GM21360 (cell line): ENCODE results near the gene PARP1.
"Not testable (repeated sequence)": the region's sequence is repeated elsewhere in the genome, so short reads cannot be mapped to it uniquely, and the experiment has no call there.

Experiments
- ATAC-seq: cut with Tn5 transposase; IDR thresholded peaks from one replicate; pipeline ENCODE4 v1.9.1; 2021; ENCODE audit warnings: mild to moderate bottlenecking, moderate library complexity; ENCODE audit not compliant: unreplicated experiment

Gene PARP1

DNA sequence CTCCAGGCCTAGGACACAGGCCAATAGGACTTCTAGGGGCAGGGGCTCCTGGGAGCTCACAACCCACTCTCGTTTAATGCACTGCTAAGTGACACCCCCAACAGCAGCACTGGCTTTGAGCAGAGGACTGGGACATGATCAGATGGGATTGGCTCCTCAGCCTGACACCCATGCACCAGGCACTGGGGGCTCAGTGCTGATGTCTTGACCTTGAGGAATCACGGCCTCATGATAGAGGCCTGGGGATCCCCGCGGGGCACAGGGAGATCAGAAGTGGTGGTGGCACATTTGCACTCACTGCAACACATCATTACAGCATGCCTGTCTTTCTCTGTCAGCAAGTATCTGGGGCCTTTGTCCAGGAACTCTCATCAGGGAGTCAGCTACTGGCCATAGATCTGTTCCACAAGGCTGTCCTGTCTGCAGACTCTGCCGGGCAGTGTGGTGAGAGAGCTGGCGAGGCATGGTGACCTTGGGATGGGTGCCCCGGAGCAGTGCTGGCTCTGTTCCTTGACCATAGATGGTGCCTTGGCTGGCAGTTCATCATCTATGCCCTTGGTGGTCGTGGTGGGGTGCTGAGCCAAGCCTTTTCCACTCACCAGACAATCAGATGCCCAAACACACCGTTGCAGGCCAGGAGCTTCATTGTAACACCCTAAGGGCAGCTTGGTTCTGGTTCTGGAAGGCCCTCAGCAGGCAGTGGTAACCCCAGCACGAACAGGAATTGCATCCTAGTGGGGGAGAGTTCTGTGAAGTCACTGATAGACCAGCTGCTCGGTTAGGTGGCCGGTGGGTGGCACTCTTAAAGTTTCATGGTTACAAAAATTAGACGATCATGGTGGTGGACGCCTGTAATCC, 22.2 kb upstream of the PARP1 start:
- ATAC-seq: no peak

DNA sequence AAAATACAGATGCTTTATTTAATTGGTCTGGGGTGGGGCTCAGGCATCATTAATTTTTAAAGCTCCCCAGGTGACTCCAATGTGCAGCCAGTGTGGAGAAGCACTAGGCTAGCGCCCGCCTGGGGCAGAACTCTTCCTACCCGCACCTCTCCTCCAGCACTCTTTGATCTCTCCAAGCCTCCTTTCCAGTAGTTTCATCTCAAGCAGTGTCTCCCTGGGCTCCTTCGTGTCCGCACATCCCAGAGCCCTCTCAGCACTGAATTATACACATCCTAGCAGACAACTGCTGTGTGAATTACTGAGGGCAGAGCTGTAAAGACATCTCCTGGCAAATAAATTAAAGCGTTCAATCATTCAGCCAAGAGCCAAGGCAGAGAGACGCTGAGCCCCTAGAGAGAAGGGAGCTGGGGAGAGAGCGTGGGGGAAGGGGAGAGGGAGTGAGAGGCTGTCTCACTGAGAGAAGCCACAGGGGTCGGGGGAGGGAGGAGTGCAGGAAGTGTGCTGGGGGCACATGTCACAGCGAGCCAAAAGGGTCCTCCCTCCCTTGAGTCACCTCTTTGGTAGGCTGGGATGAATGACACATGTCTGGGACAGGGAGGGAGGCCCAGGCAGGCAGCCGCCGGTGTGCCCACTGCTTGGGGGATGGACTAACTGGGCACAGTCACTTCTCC, 21.0 kb upstream of the PARP1 start:
- no peak for ATAC-seq

DNA sequence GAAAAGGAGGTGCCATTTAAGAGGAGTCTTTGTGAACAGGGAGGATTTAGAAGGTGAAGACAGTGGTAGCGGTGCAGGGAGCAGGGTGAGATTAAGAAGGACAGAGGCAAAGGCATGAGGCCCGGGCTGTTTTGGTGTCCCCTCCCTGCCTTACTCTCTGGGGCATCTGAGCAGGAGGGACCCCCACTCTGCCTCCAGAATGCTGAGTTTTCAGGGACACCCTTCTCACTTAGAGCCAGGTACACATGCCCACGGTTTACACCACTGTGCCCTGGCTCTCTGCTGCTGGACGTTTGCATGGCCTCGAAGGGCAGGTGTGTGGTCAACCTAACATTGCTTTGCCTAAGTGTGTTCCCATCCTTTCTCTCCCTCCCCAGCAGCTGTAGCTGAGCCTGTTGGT, 20.5 kb upstream of the PARP1 start:
- no peak for ATAC-seq

DNA sequence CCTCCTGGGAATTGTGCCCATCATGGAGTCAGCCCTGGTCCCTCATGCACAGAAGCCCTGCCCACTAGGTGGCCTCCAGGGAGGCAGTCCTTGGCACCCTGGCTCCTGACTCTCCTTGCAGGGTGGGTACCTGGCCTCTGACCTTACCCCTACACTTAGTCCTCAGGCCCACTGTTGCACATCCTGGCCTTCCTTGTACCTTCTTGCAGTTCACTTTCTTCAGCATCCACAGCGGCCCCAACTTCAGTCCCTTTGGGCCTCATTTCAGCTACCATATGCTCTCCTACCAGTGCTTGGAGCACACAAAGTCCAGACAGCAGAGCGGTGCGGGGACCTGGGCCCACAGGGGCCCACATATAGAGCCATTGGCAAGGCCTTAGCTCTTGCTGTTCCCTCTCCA, 19.2 kb upstream of the PARP1 start:
- no peak for ATAC-seq

DNA sequence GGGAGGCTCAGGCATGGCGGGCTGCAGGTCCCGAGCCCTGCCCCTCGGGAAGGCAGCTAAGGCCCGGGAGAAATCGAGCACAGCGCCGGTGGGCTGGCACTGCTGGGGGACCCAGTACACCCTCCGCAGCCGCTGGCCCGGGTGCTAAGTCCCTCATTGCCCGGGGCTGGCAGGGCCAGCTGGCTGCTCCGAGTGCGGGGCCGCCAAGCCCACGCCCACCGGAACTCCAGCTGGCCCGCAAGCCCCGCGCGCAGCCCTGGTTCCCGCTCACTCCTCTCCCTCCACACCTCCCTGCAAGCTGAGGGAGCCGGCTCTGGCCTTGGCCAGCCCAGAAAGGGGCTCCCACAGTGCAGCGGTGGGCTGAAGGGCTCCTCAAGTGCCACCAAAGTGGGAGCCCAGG, 18.5 kb upstream of the PARP1 start:
- not testable (repeated sequence) for ATAC-seq

DNA sequence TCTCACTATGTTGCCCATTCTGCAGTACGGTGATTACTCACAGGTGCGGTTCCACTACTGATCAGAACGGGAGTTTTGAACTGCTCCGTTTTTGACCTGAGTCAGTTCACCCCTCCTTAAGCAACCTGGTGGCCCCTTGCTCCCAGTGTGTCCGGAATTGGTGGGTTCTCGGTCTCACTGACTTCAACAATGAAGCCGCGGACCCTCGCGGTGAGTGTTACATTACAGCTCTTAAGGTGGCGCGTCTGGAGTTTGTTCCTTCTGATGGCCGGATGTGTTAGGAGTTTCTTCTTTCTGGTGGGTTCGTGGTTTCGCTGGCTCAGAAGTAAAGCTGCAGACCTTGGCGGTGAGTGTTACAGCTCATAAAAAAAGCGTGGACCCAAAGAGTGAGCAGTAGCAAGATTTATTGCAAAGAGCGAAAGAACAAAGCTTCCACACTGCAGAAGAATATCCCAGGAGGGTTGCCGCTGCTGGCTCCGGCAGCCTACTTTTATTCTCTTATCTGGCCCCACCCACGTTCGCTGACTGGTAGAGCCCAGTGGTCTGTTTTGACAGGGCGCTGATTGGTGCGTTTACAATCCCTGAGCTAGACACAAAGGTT, 17.6 kb upstream of the PARP1 start:
- no peak for ATAC-seq

DNA sequence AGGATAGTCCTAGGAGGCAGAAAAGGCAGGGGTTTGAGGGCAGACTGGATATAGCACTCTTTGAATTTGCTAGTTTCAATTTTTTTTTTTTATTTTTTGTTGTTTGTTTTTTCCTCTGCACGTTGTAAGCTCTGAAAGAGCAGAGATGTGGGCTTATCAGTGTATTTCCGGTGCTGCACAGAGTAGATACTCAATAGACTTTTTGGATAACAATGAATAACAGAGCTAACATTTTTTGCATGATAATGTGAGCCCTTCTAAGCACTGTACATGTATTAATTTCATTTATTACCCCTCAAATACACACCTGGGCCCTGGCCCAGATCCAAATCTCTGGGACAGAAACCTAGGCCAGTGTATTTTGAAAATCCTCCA, 17.1 kb upstream of the PARP1 start:
- no peak for ATAC-seq

DNA sequence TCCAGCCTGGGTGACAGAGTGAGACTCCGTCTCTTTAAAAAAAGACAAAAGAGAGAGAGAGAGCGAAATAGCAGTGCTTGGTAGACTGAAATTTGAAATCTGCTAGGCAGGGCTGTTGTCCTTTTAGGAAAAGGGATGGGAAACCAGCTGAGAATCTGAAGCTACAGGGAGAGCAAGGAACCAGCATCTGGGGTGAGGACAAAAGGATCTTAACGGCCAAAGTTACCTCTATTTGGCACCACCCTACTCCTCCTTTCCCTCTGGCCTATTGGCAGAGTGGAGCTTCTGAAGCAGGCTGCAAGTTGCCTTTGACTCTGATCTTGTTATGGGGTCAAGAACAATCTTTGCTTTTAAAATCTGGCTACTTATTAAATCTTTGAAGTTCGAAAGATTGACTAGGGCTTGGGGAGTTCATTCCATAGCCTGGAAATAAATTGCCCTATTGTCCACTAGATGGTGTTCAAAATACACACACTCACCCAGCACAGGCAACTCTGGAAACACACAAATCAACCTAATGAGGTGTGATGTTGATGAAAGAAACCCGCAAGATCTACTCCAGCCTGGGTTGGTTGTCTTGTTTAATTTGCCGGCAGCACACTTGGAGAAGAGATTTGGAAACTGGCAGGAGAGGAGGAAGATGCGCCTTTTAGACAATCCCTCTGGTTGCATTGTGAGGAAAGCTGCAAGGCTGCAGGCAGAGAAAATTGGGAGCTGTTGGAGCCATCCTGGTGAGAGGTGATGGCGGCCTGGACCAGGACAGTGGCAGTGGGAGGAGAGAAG, 16.5 kb upstream of the PARP1 start:
- no peak for ATAC-seq

DNA sequence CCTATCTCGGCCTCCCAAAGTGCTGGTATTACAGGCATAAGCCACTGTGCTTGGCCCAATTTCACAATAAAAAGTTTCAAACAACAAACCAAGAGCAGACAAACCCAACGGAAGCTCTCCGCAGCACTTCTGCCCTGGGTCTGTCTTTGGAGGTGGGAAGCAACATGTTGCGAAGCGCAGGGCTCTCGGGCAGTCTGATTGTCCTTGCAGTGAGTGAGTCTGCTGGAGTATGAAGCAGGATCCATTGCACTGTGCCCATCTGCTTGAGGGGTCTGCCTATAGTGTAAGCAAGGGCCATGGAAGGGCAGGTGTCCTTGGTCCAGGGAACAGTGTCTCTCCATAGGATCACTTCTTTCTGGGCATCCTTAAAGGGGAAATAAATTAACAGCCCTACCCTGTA, 14.6 kb upstream of the PARP1 start:
- no peak for ATAC-seq

DNA sequence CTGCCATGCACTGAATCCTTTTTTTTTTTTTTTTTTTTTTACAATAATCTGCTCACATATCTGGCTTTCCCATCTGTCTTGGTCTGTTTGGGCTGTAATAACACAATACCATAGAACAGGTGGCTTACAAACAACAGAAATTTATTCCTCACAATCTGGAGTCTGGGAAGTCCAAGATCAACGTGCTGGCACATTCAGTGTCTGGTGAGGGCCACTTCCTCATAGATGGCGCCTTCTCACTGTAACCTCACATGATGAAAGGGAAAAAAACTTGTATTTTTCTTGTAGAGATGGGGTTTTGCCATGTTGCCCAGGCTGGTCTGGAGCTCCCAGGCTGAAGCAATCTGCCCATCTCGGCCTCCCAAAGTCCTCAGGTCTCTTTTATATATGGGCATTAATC, 13.0 kb upstream of the PARP1 start:
- no peak for ATAC-seq

DNA sequence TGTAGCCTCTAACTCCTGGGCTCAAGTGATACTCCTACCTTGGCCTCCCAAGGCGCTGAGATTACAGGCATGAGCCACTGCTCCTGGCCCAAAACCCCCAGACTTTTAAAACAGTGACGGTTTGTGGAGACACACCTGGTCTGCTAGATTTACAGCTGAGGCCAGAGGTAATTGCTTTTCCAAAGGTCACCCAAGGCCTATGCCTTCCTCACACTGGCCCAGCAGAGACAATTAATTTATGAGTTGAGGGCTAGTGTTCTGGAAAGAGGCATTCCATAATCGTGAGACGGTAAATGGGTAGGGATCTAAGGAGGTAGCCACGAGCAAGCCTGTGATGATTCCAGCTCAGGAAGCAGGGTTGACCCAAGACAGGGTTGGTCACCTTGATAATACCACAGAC, 12.4 kb upstream of the PARP1 start:
- no peak for ATAC-seq

DNA sequence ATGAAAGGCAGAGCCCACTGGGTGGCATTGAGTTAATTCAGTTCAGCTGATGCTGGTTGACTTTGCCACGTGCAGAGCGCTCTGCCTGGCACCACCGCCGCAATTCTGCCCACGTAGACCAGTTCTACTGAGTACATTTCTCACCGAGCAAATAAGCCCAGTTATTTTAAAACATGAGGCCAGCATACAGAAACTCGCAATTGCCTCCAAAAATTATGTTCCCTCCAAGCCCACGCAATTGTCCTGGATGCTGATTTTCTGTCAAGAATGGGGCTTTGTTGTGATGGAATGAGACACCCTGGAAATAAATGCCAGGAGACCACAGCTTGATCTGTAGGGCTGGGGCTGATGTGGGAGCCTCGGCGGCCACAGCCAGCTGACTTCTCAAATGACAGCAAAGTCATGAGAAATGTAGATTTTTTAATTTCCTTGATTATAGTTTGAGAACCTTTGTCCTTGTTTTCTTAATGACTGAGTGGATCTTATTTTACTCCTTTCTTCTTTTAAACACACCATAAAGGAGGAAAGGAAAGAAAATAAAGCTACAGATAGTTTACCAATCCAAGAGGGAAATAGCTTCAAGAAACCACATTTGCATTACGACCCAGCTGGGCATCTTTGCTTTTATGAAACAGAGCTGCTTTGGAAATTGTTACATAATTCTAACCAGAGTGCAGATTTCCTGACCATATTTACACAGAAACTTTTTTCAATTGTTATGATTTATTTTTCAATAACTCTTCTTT, 11.6 kb upstream of the PARP1 start:
- no peak for ATAC-seq

DNA sequence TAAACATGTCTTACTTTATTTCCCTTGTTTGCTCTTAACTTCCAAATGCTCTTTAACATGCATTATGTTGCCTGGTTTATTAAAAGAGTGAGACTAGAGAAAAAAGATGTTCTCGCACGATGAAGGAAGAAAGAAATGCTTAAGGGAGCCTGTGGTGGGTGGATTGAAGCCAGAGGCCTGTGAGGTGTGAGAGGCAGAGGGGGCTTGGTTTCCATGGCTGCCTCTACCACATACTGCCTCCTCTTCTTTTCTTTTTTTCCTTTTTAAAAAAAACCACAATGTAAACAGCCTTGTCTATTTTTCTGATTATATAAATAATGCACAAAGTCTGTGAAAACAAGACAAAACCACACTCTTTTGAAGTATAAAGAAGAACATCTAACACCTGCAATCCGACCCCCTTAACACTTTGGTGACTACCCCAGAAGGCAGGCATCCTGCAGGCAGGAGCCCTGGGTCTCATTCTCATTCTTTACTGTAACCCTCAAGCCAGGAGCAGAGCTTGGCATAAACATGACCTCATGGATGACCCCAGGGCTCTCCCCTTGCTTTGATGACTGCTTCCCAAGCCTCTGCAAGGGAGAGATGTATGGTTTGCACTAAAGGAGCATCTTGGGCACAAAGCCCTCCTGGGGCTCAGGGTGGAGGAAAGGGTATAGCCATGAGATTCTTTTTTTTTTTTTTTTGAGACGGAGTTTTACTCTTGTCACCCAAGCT, 10.1 kb upstream of the PARP1 start:
- no peak for ATAC-seq

DNA sequence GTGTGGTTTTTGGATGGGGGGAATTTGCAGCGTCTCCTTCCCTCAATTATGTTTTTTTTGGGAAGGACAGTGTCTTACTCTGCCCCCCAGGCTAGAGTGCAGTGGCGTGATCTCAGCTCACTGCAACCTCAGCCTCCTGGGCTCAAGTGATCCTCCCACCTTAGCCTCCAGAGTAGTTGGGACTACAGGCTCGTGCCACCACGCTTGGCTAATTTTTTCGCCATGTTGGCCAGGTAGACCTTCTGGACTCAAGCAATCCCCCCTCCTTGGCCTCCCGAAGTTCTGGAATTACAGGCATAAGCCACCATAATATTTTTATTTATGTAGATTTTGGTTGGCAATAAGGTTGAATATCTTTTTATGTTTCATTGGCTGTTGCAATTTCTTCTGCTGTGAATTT, 9.5 kb upstream of the PARP1 start:
- ATAC-seq: no peak

DNA sequence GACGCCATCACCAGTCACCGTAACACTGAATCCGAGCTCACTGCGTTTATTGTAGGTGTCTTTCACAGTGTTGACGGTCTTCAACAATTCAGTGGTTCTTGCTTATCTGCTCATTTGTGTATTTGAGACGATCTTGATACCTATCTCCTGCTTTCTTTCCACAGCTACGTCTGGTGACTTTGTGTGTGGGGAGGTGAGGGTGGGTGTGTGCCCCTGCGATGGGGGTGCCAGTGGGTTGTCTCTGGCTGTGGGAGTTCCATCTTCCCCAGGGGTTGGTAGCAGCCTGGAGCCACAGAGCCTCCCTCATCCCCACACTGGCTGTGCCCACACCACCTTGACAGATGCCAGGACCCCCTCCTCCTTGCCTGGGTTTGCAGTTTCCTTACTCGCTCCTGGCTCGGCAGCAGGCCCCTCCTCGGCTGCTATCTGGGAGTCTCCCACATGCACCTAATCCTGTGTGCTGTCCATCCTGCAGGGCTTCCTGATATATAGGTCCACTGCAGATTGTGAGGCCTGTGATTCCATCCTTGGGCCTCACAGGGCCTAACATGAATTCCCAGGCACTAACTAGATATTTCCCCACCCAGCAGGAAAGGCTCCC, 6.3 kb upstream of the PARP1 start:
- ATAC-seq: no peak

DNA sequence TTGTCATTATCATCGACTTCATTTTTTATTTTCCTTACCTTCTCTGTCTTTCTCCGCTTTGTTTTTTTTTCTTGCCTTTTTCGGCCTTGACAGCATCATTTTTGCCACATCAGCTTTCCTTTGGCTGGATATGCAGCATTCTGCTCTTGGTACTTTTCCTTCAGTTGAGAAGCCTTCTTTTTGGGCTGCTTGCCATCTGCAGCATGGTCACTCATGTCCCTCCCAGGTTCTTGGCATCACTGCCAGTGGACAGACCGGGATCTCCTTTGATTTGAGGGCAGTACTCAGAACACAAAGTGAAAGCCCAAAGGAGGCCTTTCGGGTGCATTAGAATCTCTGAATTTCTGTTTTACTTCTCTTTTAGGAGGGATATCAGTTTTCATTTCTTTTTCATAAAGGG, 3.7 kb upstream of the PARP1 start:
- ATAC-seq: no peak

DNA sequence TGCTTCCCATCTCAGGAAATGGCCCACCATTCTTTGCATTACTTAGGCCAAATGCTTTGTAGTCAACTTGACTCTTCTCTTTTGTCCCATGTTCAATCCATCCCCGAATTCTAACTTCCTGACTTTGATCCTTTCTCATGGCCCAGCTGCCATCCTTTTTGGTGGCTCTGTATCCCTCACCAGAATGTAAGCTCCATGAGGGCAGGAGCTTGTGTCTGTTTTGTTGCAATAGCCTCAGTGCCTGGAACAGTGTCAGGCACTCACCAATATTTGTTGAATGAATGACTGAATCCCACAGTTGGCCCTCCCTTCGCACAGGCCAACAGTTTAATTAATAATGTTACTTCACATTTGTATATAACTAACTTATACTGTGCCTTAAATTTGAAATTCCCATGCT, 3.1 kb upstream of the PARP1 start:
- no peak for ATAC-seq

DNA sequence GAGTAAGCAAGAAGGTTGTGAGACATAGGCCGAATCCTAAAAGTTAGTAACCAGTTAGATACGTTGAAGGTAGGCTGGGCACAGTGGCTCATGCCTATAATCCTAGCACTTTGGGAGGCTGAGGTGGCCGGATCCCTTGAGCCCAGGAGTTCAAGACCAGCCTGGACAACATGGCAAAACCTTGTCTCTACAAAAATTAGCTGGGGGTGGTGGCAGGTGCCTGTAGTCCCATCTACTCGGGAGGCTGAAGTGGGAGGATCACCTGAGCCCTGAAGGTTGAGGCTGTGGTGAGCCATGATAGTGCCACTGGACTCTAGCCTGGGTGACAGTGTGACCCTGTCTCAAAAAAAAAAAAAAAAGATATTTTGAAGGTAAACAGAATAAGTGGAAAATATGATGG, 1.5 kb upstream of the PARP1 start:
- no peak for ATAC-seq

DNA sequence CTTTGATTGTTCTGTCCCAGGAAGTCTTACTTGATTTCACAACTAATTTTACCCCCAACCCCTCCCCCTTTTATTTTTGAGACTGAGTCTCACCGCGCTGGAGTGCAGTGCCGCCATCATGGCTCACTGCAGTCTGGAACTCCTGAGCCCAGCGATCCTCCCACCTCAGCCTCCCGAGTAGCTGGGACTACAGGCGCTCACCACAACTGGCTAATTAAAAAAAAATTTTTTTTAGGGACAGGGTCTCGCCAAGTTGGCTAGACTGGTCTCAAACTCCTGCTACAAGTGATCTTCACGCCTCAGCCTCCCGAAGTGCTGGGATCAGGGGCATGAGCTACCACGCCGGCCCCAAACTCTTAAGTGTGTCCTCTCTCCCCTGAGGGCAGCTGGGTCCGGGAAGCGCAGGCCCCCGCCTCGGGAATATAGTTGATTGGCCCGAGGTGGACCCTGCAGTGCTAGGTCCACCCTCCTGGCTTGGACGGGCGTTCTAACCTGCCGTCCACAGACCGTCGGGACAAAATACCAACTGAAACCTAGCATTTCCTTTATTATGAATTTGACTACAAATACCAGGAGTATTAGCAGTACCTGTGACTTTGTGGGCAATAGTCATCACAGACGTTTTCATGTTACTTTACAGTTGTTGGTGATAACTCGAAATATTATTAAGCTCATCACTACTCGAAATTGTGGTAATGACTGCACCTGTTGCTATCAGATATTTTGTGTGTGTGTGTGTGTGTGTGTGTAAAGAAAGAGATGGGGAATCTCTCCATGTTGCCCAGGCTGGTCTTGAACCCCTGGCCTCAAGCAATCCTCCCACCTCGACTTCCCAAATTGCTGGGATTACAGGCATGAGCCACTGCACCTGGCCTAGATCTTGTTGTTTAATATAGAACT, 642 bp upstream of the PARP1 start:
- ATAC-seq: no peak
